Nasal cavity respiratory epithelium epithelial cell of viscerocranial mucosa (primary cell): Measurements from ENCODE around the gene C4BPB. TPM values are rescaled to one million over a fixed set of nuclear protein-coding genes. Genes with fewer than 3 reads are reported as not detected.

Experiments
- total RNA-seq: library from RNA; depleted of rRNA; stranded (reverse); fragments of >200 nt; gene quantifications from 2 replicates; pipeline ENCODE4 v1.2.3, GENCODE V29; 2014

The C4BPB gene
- not detected in 2 replicates for total RNA-seq

GRCh38 chr1:207088701-207089626, at the start of gene C4BPB:
TSS of gene C4BPB (plus strand) at chr1:207088860. CDS start at chr1:207089532, 672 bp downstream.

GRCh38 chr1:207051191-207051943, 37.3 kb upstream of the C4BPB start, which contains the start of gene YOD1:
TSS of gene YOD1 (minus strand) at chr1:207051208. CDS start at chr1:207051030, 178 bp downstream.

GRCh38 chr1:207052911-207053769, 35.5 kb upstream of the C4BPB start, which contains the start of gene PFKFB2:
TSS of gene PFKFB2 (plus strand) at chr1:207053275. CDS start at chr1:207054718, 1,443 bp downstream.

GRCh38 chr1:207103892-207104373, 15.3 kb downstream of the C4BPB start, which contains the start of gene C4BPA:
TSS of gene C4BPA (plus strand) at chr1:207104233. CDS start at chr1:207113026, 8,793 bp downstream.

Other genes starting within 250 kb of the C4BPB start
- 0.43 and 3.8 TPM in 2 replicates for gene IL20, start 223.2 kb upstream of the C4BPB start, total RNA-seq
- gene IL24, start 191.4 kb upstream of the C4BPB start, total RNA-seq = 0.50 and 5.8 TPM in 2 replicates
- 0.34 and 0.36 TPM in 2 replicates for gene FCMR, start 166.9 kb upstream of the C4BPB start, total RNA-seq
- gene PIGR, start 142.4 kb upstream of the C4BPB start, total RNA-seq = 1.7 and 14.5 TPM in 2 replicates
- gene FCAMR, start 118.4 kb upstream of the C4BPB start, total RNA-seq = under 0.01 TPM in 1 of 2 replicates, not detected in the other
- gene C1orf116, start 56.1 kb upstream of the C4BPB start, total RNA-seq = 33.2 and 37.3 TPM in 2 replicates
- gene YOD1, start 37.7 kb upstream of the C4BPB start, total RNA-seq = 15.8 and 26.3 TPM in 2 replicates
- gene PFKFB2, start 35.6 kb upstream of the C4BPB start, total RNA-seq = 35.8 and 98.8 TPM in 2 replicates
- not detected in 2 replicates for gene C4BPA, start 15.4 kb downstream of the C4BPB start, total RNA-seq
- 70.8 and 146 TPM in 2 replicates for gene CD55, start 232.8 kb downstream of the C4BPB start, total RNA-seq